HuH-7.5 (cell line): ENCODE data around the gene FLOT2.
"Not testable (repeated sequence)": the region's sequence is repeated elsewhere in the genome, so short reads cannot be mapped to it uniquely, and the experiment has no call there.

Source experiments
- DNase-seq: peaks from one replicate; pipeline ENCODE4 v3.0.0; 2011; ENCODE audit warnings: low spot score

Gene FLOT2, protein sequence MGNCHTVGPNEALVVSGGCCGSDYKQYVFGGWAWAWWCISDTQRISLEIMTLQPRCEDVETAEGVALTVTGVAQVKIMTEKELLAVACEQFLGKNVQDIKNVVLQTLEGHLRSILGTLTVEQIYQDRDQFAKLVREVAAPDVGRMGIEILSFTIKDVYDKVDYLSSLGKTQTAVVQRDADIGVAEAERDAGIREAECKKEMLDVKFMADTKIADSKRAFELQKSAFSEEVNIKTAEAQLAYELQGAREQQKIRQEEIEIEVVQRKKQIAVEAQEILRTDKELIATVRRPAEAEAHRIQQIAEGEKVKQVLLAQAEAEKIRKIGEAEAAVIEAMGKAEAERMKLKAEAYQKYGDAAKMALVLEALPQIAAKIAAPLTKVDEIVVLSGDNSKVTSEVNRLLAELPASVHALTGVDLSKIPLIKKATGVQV

GRCh38 chr17:28896884-28897768 is at the start of gene FLOT2:
FLOT2 (minus strand) TSS chr17:28897733; CDS start chr17:28897574, 159 bp downstream.
- peak; percentile 80 for DNase-seq

GRCh38 chr17:28946239-28946638 is 48.7 kb upstream of the FLOT2 start:
- DNase-seq: no peak

GRCh38 chr17:28944862-28945741 is 47.6 kb upstream of the FLOT2 start:
- no peak for DNase-seq

- no peak for DNase-seq
Measured at GRCh38 chr17:28944343-28944742, 46.8 kb upstream of the FLOT2 start.

- DNase-seq: no peak
Measured at GRCh38 chr17:28942925-28943324, 45.4 kb upstream of the FLOT2 start.

- DNase-seq: no peak
Measured at GRCh38 chr17:28941251-28941650, 43.7 kb upstream of the FLOT2 start.

DNA sequence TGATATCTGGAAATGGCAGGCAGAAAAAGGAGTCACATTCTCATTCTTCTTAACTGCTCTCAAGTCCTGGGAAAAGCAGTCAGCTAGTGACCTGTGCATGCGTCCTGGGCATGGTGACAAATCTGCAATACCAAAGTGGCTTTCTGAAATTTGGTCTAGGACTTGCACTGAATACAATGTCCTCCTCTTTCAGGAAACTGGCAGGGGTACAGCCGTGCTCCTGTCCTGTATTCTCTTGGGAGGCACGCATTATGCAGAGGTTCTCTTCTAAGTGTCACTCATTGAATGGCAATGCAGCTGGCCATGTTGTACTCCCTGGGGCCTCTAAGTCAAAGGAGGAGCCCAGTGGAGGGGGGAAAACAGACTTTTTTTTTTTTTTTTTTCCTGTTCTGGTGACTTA is 43.1 kb upstream of the FLOT2 start:
- DNase-seq: no peak

DNA sequence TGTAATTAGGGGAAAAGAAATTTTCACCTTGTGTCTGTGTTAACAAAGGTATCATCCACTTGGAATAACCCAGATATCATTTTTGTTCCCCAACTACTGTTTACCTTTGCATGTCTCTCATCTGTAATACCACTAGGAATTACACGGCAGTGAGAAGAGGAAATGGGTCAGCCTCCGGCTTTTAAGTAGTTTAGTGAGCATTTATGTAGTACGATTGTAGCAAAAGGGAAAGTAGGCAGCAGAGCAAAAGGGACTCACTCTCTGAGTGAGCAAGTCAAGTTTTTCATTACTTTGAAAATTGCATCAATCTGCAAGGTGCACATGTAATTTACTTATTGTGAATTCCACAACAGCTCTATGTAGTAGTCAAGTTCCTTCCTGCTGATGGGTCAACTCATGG is 42.6 kb upstream of the FLOT2 start:
- no peak for DNase-seq

DNA sequence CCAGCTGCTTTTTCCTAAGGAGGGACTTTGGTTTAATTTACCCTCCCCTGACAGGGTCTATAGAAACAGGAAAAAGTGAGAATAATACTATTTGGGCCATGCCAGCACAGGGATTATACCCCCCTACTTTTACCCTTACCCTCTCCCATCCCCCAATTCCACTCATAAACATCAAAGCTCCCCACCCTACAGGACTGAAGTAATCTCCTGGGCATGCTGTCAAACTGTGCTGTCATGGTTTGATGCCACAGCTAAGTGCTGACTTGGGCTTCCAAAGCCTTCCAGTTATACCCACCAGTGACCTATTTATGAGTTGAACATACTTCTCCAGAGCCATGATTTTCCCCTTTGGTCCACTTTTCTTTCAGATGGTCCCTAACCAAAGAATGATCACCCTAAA is 41.0 kb upstream of the FLOT2 start:
- DNase-seq: no peak

- no peak for DNase-seq
Measured at GRCh38 chr17:28937044-28937729, 39.7 kb upstream of the FLOT2 start.

- DNase-seq: no peak
Measured at GRCh38 chr17:28935744-28936460, 38.4 kb upstream of the FLOT2 start.

GRCh38 chr17:28934508-28934907 is 37.0 kb upstream of the FLOT2 start:
- DNase-seq: not testable (repeated sequence)

- DNase-seq: no peak
Measured at GRCh38 chr17:28929787-28930186, 32.3 kb upstream of the FLOT2 start.

DNA sequence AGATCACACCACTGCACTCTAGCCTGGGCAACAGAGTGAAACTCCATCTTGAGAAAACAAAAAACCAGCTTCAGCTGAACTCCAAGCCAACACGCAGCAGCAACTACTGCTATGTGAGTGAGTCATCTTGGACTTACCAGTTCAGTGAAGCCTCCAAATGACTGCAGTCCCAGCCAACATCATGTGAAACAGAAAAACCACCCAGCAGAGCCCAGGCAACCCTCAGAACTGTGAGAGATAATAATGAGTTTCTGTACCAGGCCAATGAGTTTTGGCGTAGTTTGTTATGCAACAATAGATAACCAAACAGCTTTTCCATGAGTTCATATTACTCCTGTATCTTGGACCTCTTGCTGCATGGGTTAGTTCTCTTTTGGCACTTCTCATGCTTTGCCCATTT is 30.5 kb upstream of the FLOT2 start:
- no peak for DNase-seq

- no peak for DNase-seq
Measured at GRCh38 chr17:28926786-28927185, 29.3 kb upstream of the FLOT2 start.

DNA sequence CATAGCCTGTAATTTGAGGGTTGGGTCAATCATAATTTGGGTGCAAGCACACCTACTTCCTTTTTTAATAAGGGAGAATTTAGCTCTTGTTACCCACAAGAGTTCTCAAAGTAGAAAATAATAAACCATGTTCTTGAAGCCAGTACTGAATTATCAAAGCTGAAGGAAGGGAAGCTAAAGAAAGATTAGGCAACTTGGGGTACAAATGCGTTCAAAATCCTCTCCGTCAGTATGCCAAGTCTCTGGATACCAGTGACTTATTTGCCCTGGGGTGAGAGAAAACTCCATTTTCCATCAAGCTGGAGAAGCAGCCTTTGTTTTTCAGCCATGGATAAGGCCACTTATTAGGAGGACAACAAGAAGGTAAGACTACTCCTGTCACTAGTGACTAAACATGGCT is 28.8 kb upstream of the FLOT2 start:
- DNase-seq: no peak

GRCh38 chr17:28925912-28926365 is 28.4 kb upstream of the FLOT2 start:
- DNase-seq: no peak

DNA sequence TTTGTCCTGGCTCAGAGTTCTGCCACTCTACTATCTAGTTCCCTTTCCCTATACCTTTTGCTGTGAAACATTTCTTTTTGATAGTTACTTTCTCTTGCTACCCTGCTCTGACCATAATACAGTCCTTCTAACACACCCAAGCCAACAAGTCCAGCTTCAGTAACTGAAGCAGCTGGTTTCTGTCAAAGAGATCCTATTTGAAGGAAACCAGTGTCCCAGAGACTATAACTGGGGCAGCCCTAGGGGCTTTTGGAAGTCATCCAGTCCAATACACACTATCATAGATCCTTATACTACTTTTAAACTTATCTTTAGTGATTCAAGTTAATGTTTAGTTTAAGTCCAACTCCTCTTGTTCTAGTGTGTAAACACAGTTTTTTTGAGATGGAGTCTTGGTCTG is 22.7 kb upstream of the FLOT2 start:
- DNase-seq: no peak

GRCh38 chr17:28918295-28918694 is 20.8 kb upstream of the FLOT2 start:
- no peak for DNase-seq

DNA sequence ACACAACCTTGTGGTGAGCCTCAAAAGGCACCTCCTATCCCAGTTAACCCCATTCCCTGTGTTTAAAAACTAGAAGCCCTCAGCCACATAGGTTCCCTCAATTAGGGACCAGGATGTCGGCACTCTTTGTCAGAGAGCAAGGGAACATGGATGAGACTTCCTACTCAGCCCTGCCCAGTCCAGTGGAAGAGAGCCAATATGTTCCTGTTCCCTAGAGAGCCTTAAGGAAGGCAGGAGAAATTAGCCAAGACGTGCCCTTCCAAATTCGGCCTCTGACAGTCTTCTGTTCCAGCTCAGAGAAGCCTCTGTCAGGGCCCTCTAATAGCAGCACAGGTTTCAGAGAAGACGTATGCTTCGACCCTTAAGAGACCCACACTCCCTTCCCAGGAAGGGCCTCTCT is 19.9 kb upstream of the FLOT2 start:
- no peak for DNase-seq

- no peak for DNase-seq
Measured at GRCh38 chr17:28917029-28917428, 19.5 kb upstream of the FLOT2 start.
